Measurements from ENCODE around the gene GRK2. TPM values are rescaled to one million over a fixed set of nuclear protein-coding genes. Genes with fewer than 3 reads are reported as not detected.

Gene GRK2
- total and polyA plus RNA-seq, 2 of the 8 experiments (the other 6 are each of a cell fraction or from before 2014, with no cell fraction given) = 47.3 to 49.7 TPM

DNA sequence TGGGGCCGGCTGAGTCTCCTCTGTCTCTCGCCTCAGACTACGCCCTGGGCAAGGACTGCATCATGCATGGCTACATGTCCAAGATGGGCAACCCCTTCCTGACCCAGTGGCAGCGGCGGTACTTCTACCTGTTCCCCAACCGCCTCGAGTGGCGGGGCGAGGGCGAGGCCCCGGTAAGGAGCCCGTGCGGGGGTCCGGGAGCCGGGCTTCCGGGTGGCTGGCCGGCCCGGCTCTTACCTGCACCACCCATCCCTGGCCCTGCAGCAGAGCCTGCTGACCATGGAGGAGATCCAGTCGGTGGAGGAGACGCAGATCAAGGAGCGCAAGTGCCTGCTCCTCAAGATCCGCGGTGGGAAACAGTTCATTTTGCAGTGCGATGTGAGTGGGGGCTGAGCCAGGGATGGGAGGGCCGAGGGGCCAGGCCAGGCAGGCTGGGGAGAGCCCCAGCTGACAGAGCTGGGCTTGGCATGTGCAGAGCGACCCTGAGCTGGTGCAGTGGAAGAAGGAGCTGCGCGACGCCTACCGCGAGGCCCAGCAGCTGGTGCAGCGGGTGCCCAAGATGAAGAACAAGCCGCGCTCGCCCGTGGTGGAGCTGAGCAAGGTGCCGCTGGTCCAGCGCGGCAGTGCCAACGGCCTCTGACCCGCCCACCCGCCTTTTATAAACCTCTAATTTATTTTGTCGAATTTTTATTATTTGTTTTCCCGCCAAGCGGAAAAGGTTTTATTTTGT lies 18.7 kb downstream of the GRK2 start:
- Histone ChIP-seq H2BK12ac (ENCODE audit: low read depth, low read length) (no peak overlapping the region), H4K91ac (replicated peaks; ENCODE audit: insufficient read length, low read length) (no peak overlapping the region), H3K79me2 (ENCODE audit: control insufficient read depth in 1 of 2, insufficient read depth in 2 of 2, low read length in 2 of 2) (no peaks in the 10 kb centered on the region), H3K23me2 (ENCODE audit: low read depth, low read length) (peaks cover 7% of the 10 kb centered on the region; the same call in 1 of the 2 replicates), H3K4me2 (ENCODE audit: insufficient read depth in 1 of 2, low read depth in 2 of 2, low read length in 2 of 2) (no peak overlapping the region), H3K27me3 (replicated peaks in 1 of 4; ENCODE audit: control insufficient read depth in 3 of 4, extremely low read depth in 1 of 4, insufficient read depth in 3 of 4, low read length in 3 of 4) (no peaks in the 10 kb centered on the region), H2AK5ac (ENCODE audit: low read depth, low read length) (no peak overlapping the region), H4K20me1 (replicated peaks in 1 of 2; ENCODE audit: control insufficient read depth in 1 of 2, insufficient read depth in 2 of 2, low read length in 2 of 2) (peaks cover 0 to 2% of the 10 kb centered on the region in 2 experiments), H3K9me3 (ENCODE audit: insufficient read depth in 2 of 2, low read depth in 1 of 2, low read length in 1 of 2) (no peaks in the 10 kb centered on the region), H2BK15ac (ENCODE audit: low read length) (no peak overlapping the region), H3K36me3 (ENCODE audit: control insufficient read depth in 2 of 4, insufficient read depth in 4 of 4, low read length in 3 of 4) (peaks cover 12 to 45% (median 30%) of the 10 kb centered on the region in 4 experiments), H3K14ac (ENCODE audit: insufficient read length) (no peak overlapping the region), H2AFZ (ENCODE audit: low read length) (no peak overlapping the region), H3K4me1 (replicated peaks in 1 of 4; ENCODE audit: control insufficient read depth in 3 of 4, insufficient read depth in 4 of 4, low read length in 3 of 4) (peaks cover 0 to 13% (median 7%) of the 10 kb centered on the region in 4 experiments; a peak in 6 of 7 replicates), H3K18ac (ENCODE audit: extremely low read depth, low read length) (no peak overlapping the region), H3K23ac (ENCODE audit: insufficient read length) (no peak overlapping the region), H4K8ac (ENCODE audit: extremely low read depth, insufficient read depth, low read length) (no peak overlapping the region; the same call in 1 of the 2 replicates), H3K56ac (replicated peaks; ENCODE audit: insufficient read length, low read depth, low read length) (no peak overlapping the region), H2BK20ac (ENCODE audit: low read length) (no peak overlapping the region), H3K4me3 (ENCODE audit: extremely low read depth in 1 of 4, insufficient read depth in 2 of 4, low read depth in 3 of 4, low read length in 4 of 4) (no peak overlapping the region), H2BK5ac (ENCODE audit: low read depth, low read length) (no peak overlapping the region), H3K4ac (replicated peaks; ENCODE audit: insufficient read length, low read depth, low read length) (no peak overlapping the region), H3K79me1 (ENCODE audit: low read depth, low read length) (no peaks in the 10 kb centered on the region; the same call in 1 of the 2 replicates), H4K5ac (ENCODE audit: insufficient read length, low read depth, low read length) (no peak overlapping the region), H3K27ac (ENCODE audit: low read depth, low read length) (no peak overlapping the region), H3K9ac (replicated peaks in 1 of 4; ENCODE audit: extremely low read depth in 1 of 4, low read depth in 3 of 4, low read length in 3 of 4) (no peak overlapping the region), H2BK120ac (replicated peaks; ENCODE audit: low read depth, low read length) (no peak overlapping the region)
- DNase-seq (ENCODE audit: low read depth in 1 of 2, low spot score in 2 of 2) (no peak), FAIRE-seq (no peak)
- ChIA-PET CTCF (ENCODE audit: partially characterized antibody) (interaction anchor here (1.8 kb wide), 1 partner anchor 13 kb away, joined by 5 read pairs; no protein-coding TSS in a partner anchor), POLR2A (ENCODE audit: partially characterized antibody) (interaction anchor here (0.7 to 7.9 kb wide), 3 partner anchors 16 to 246 kb away, joined by 3 to 106 read pairs (median 4); partner anchors contain the start of gene SSH3)
- 91% methylated on average over 44 of the region's 45 CpGs; no CpG with 5 or more reads in 1 of the 2 experiments for WGBS, 2 experiments (ENCODE audit: extremely low coverage in 1 of 2, insufficient coverage in 1 of 2, insufficient read length in 1 of 2, insufficient replicate concordance in 2 of 2, low coverage in 1 of 2, low lambda C conversion rate in 2 of 2, missing lambda C conversion rate in 1 of 2)
- TF ChIP-seq KDM1A (IDR thresholded peaks at IDR 0.05; ENCODE audit: borderline replicate concordance, low read length) (no peak), SP1 (IDR thresholded peaks at IDR 0.05; ENCODE audit: low read depth, low read length) (no peak), BACH1 (IDR thresholded peaks at IDR 0.05; ENCODE audit: low read length) (no peak), POLR2A (IDR thresholded peaks at IDR 0.05; ENCODE audit: control extremely low read depth in 1 of 2, low read depth in 2 of 2, low read length in 2 of 2) (no peak), SIX5 (IDR thresholded peaks at IDR 0.05; ENCODE audit: low read depth, low read length) (no peak), SP4 (IDR thresholded peaks at IDR 0.05; ENCODE audit: low read length) (no peak), EP300 (IDR thresholded peaks at IDR 0.05; ENCODE audit: borderline replicate concordance in 1 of 2, low read depth in 2 of 2, low read length in 2 of 2) (no peak), MAFK (IDR thresholded peaks at IDR 0.05; ENCODE audit: low read depth, low read length) (no peak), POLR2AphosphoS5 (IDR thresholded peaks at IDR 0.05; ENCODE audit: low read depth, low read length) (no peak), NRF1 (IDR thresholded peaks at IDR 0.05; ENCODE audit: low read depth, low read length) (no peak), TEAD4 (IDR thresholded peaks at IDR 0.05; ENCODE audit: low read depth, low read length) (no peak)
- TF ChIP-seq, protein P1, sequence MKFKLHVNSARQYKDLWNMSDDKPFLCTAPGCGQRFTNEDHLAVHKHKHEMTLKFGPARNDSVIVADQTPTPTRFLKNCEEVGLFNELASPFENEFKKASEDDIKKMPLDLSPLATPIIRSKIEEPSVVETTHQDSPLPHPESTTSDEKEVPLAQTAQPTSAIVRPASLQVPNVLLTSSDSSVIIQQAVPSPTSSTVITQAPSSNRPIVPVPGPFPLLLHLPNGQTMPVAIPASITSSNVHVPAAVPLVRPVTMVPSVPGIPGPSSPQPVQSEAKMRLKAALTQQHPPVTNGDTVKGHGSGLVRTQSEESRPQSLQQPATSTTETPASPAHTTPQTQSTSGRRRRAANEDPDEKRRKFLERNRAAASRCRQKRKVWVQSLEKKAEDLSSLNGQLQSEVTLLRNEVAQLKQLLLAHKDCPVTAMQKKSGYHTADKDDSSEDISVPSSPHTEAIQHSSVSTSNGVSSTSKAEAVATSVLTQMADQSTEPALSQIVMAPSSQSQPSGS (IDR thresholded peaks at IDR 0.05; ENCODE audit: low read length) = no peak

Data from H1 (cell line).